ENCODE data around the gene PAX3. TPM values are rescaled to one million over a fixed set of nuclear protein-coding genes. Genes with fewer than 3 reads are reported as not detected.

PAX3 gene
- total RNA-seq, 2 donors from 2014 or later, result not detected

- 78% methylated on average over 1 of the region's 1 CpG; no CpG with 5 or more reads in 1 of the 2 experiments for WGBS, 2 experiments (ENCODE audit: insufficient coverage in 1 of 2, insufficient read length in 1 of 2)
- Histone ChIP-seq H3K9me3 (ENCODE audit: control insufficient read depth, low read length) (no peaks in the 10 kb centered on the region), H3K9ac (ENCODE audit: extremely low read depth, low read length, poor library complexity, severe bottlenecking) (no peak overlapping the region), H3K4me3 (ENCODE audit: low read length) (no peak overlapping the region), H3K27me3 (ENCODE audit: control insufficient read depth, insufficient read depth, low read length, poor library complexity, severe bottlenecking) (peaks cover 21% of the 10 kb centered on the region), H3K27ac (ENCODE audit: low read depth, low read length) (no peak overlapping the region), H3K36me3 (ENCODE audit: control insufficient read depth, insufficient read depth, low read length) (no peaks in the 10 kb centered on the region), H3K4me1 (ENCODE audit: control insufficient read depth, insufficient read depth, low read length) (no peaks in the 10 kb centered on the region)
- no peak overlapping the region for H3K27ac Mint-ChIP-seq
- H3K36me3 Mint-ChIP-seq (ENCODE audit: low read depth), result no peaks in the 10 kb centered on the region
- peaks cover 17% of the 10 kb centered on the region for H3K4me1 Mint-ChIP-seq
- peaks cover 50% of the 10 kb centered on the region for H3K27me3 Mint-ChIP-seq (ENCODE audit: insufficient read depth)
- no peak overlapping the region for H3K4me3 Mint-ChIP-seq
- TF ChIP-seq, protein P1, sequence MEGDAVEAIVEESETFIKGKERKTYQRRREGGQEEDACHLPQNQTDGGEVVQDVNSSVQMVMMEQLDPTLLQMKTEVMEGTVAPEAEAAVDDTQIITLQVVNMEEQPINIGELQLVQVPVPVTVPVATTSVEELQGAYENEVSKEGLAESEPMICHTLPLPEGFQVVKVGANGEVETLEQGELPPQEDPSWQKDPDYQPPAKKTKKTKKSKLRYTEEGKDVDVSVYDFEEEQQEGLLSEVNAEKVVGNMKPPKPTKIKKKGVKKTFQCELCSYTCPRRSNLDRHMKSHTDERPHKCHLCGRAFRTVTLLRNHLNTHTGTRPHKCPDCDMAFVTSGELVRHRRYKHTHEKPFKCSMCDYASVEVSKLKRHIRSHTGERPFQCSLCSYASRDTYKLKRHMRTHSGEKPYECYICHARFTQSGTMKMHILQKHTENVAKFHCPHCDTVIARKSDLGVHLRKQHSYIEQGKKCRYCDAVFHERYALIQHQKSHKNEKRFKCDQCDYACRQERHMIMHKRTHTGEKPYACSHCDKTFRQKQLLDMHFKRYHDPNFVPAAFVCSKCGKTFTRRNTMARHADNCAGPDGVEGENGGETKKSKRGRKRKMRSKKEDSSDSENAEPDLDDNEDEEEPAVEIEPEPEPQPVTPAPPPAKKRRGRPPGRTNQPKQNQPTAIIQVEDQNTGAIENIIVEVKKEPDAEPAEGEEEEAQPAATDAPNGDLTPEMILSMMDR (conservative IDR thresholded peaks at IDR 0.05), result no peak
- peaks cover 2% of the 10 kb centered on the region for H3K9me3 Mint-ChIP-seq
- DNase-seq, result no peak
Observed at GRCh38 chr2:222248818-222249217, 50.0 kb downstream of the PAX3 start.

DNA sequence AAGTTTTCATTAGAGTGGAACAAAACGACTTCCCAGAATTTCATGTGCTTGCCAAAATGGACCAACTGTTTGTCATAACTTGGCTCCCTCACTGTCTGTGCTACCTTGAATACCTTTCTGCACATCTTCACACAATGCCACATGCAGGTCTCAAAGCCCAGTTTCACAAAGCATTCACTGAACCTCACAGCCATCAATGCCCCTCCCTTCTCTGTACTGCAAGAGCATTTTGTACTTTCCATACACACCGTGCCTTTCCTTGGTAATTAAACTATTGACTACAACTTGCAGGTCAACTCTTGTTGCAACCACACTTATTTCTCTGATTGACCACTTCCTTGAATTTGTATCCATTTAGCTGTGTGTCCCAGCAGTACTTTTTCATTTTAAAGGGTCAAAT, 50.5 kb downstream of the PAX3 start:
- Histone ChIP-seq H3K27me3 (ENCODE audit: control insufficient read depth, insufficient read depth, low read length, poor library complexity, severe bottlenecking) (peaks cover 26% of the 10 kb centered on the region), H3K4me1 (ENCODE audit: control insufficient read depth, insufficient read depth, low read length) (no peaks in the 10 kb centered on the region), H3K9ac (ENCODE audit: extremely low read depth, low read length, poor library complexity, severe bottlenecking) (no peak overlapping the region), H3K9me3 (ENCODE audit: control insufficient read depth, low read length) (no peaks in the 10 kb centered on the region), H3K36me3 (ENCODE audit: control insufficient read depth, insufficient read depth, low read length) (no peaks in the 10 kb centered on the region), H3K4me3 (ENCODE audit: low read length) (no peak overlapping the region), H3K27ac (ENCODE audit: low read depth, low read length) (no peak overlapping the region)
- 82 to 100% methylated on average over 1 to 2 of the region's 2 CpGs for WGBS, 2 experiments (ENCODE audit: insufficient coverage in 1 of 2, insufficient read length in 1 of 2)
- H3K36me3 Mint-ChIP-seq (ENCODE audit: low read depth), result no peaks in the 10 kb centered on the region
- no peak overlapping the region for H3K27ac Mint-ChIP-seq
- DNase-seq, result no peak
- TF ChIP-seq, protein P1 (conservative IDR thresholded peaks at IDR 0.05), result no peak
- H3K4me3 Mint-ChIP-seq, result no peak overlapping the region
- peaks cover 2% of the 10 kb centered on the region for H3K9me3 Mint-ChIP-seq
- peaks cover 20% of the 10 kb centered on the region for H3K4me1 Mint-ChIP-seq
- H3K27me3 Mint-ChIP-seq (ENCODE audit: insufficient read depth), result peaks cover 52% of the 10 kb centered on the region

GRCh38 chr2:222242532-222242931, 56.3 kb downstream of the PAX3 start:
- Mint-ChIP-seq H3K36me3 (ENCODE audit: low read depth) (no peaks in the 10 kb centered on the region), H3K4me3 (no peak overlapping the region), H3K27me3 (ENCODE audit: insufficient read depth) (peaks cover 41% of the 10 kb centered on the region), H3K4me1 (peaks cover 54% of the 10 kb centered on the region), H3K27ac (no peak overlapping the region), H3K9me3 (no peaks in the 10 kb centered on the region)
- TF ChIP-seq, protein P1 (conservative IDR thresholded peaks at IDR 0.05), result no peak
- H3K9me3 ChIP-seq (ENCODE audit: control insufficient read depth, low read length), result no peaks in the 10 kb centered on the region
- DNase-seq, result no peak
- peaks cover 43% of the 10 kb centered on the region for H3K27me3 ChIP-seq (ENCODE audit: control insufficient read depth, insufficient read depth, low read length, poor library complexity, severe bottlenecking)
- no peak overlapping the region for H3K4me3 ChIP-seq (ENCODE audit: low read length)
- peaks cover 17% of the 10 kb centered on the region for H3K4me1 ChIP-seq (ENCODE audit: control insufficient read depth, insufficient read depth, low read length)
- H3K9ac ChIP-seq (ENCODE audit: extremely low read depth, low read length, poor library complexity, severe bottlenecking), result no peak overlapping the region
- no peak overlapping the region for H3K27ac ChIP-seq (ENCODE audit: low read depth, low read length)
- no peaks in the 10 kb centered on the region for H3K36me3 ChIP-seq (ENCODE audit: control insufficient read depth, insufficient read depth, low read length)

All from endodermal cell (in vitro differentiated cells).